Measurements from ENCODE around the gene USP49.

Gene USP49

GRCh38 chr6:41920921-41921711 is 25.9 kb upstream of the USP49 start, which contains the start of the genes BYSL and MED20:
TSS of gene BYSL (plus strand) at chr6:41921499. CDS start at chr6:41921563, 64 bp downstream.
TSS of gene MED20 (minus strand) at chr6:41921139. CDS start at chr6:41921018, 121 bp downstream.
- H3K4me3 ChIP-seq (ENCODE audit: low read length, poor library complexity, severe bottlenecking), result peak within 1 kb of the TSS; percentile 80
- H3K4me2 ChIP-seq (ENCODE audit: low read depth, low read length, poor library complexity, severe bottlenecking), result peak within 1 kb of the TSS; percentile 100
- no peaks in the 10 kb centered on the region for H3K9me3 ChIP-seq (ENCODE audit: insufficient read depth, low read depth, low read length)
- H3K79me2 ChIP-seq (ENCODE audit: insufficient read depth, low read length), result peaks cover 75% of the 10 kb centered on the region
- no peaks in the 10 kb centered on the region for H3F3A ChIP-seq (ENCODE audit: low read depth)
- no peaks in the 10 kb centered on the region for H3K36me3 ChIP-seq (ENCODE audit: insufficient read depth, low read length)
- H4K20me1 ChIP-seq (ENCODE audit: insufficient read depth, low read length, poor library complexity, severe bottlenecking), result peaks cover 31% of the 10 kb centered on the region
- TF ChIP-seq CTCF (conservative IDR thresholded peaks at IDR 0.05; ENCODE audit: low read length) (peak; percentile 87), EZH2phosphoT487 (IDR thresholded peaks at IDR 0.05; ENCODE audit: borderline replicate concordance) (no peak)
- peak within 1 kb of the TSS; percentile 86 for H3K9ac ChIP-seq (ENCODE audit: low read depth, low read length, poor library complexity, severe bottlenecking)
- peaks cover 48% of the 10 kb centered on the region for H3K4me1 ChIP-seq (ENCODE audit: insufficient read depth, low read length, poor library complexity, severe bottlenecking)
- peak within 1 kb of the TSS; percentile 86 for H2AFZ ChIP-seq (ENCODE audit: low read length)
- no peaks in the 10 kb centered on the region for H3K27me3 ChIP-seq (ENCODE audit: insufficient read depth, low read length, poor library complexity, severe bottlenecking)
- no peaks in the 10 kb centered on the region for H3K9me2 ChIP-seq (replicated peaks; ENCODE audit: low read depth, low read length)

GRCh38 chr6:41917528-41917927 is 22.4 kb upstream of the USP49 start:
- Histone ChIP-seq H3K36me3 (ENCODE audit: insufficient read depth, low read length) (peaks cover 3% of the 10 kb centered on the region; the same call in 1 of the 2 replicates), H3K27me3 (ENCODE audit: insufficient read depth, low read length, poor library complexity, severe bottlenecking) (no peaks in the 10 kb centered on the region), H3K9me2 (replicated peaks; ENCODE audit: low read depth, low read length) (no peaks in the 10 kb centered on the region), H3K4me3 (ENCODE audit: low read length, poor library complexity, severe bottlenecking) (no peak overlapping the region), H4K20me1 (ENCODE audit: insufficient read depth, low read length, poor library complexity, severe bottlenecking) (peaks cover 15% of the 10 kb centered on the region), H3F3A (ENCODE audit: low read depth) (no peaks in the 10 kb centered on the region), H3K9ac (ENCODE audit: low read depth, low read length, poor library complexity, severe bottlenecking) (no peak overlapping the region), H3K4me2 (ENCODE audit: low read depth, low read length, poor library complexity, severe bottlenecking) (no peak overlapping the region), H3K79me2 (ENCODE audit: insufficient read depth, low read length) (peaks cover 58% of the 10 kb centered on the region), H3K4me1 (ENCODE audit: insufficient read depth, low read length, poor library complexity, severe bottlenecking) (peaks cover 30% of the 10 kb centered on the region), H2AFZ (ENCODE audit: low read length) (no peak overlapping the region), H3K9me3 (ENCODE audit: insufficient read depth, low read depth, low read length) (no peaks in the 10 kb centered on the region)
- TF ChIP-seq EZH2phosphoT487 (IDR thresholded peaks at IDR 0.05; ENCODE audit: borderline replicate concordance) (no peak), CTCF (conservative IDR thresholded peaks at IDR 0.05; ENCODE audit: low read length) (no peak)

- Histone ChIP-seq H3K4me3 (ENCODE audit: low read length, poor library complexity, severe bottlenecking) (no peak overlapping the region), H4K20me1 (ENCODE audit: insufficient read depth, low read length, poor library complexity, severe bottlenecking) (peaks cover 3% of the 10 kb centered on the region), H3F3A (ENCODE audit: low read depth) (no peaks in the 10 kb centered on the region), H3K36me3 (ENCODE audit: insufficient read depth, low read length) (peaks cover 5% of the 10 kb centered on the region; the same call in 1 of the 2 replicates), H3K9ac (ENCODE audit: low read depth, low read length, poor library complexity, severe bottlenecking) (no peak overlapping the region), H3K27me3 (ENCODE audit: insufficient read depth, low read length, poor library complexity, severe bottlenecking) (no peaks in the 10 kb centered on the region), H3K9me2 (replicated peaks; ENCODE audit: low read depth, low read length) (no peaks in the 10 kb centered on the region), H3K9me3 (ENCODE audit: insufficient read depth, low read depth, low read length) (no peaks in the 10 kb centered on the region), H3K79me2 (ENCODE audit: insufficient read depth, low read length) (peaks cover 41% of the 10 kb centered on the region), H3K4me2 (ENCODE audit: low read depth, low read length, poor library complexity, severe bottlenecking) (peak overlapping the region; percentile 27), H2AFZ (ENCODE audit: low read length) (no peak overlapping the region), H3K4me1 (ENCODE audit: insufficient read depth, low read length, poor library complexity, severe bottlenecking) (peaks cover 18% of the 10 kb centered on the region)
- TF ChIP-seq EZH2phosphoT487 (IDR thresholded peaks at IDR 0.05; ENCODE audit: borderline replicate concordance), result no peak
- no peak for TF ChIP-seq CTCF (conservative IDR thresholded peaks at IDR 0.05; ENCODE audit: low read length)
Observed at GRCh38 chr6:41914869-41915530, 19.8 kb upstream of the USP49 start.

Measured in Loucy (cell line).